Astrocyte of the hippocampus (primary cell): ENCODE measurements around the gene FGF10.

Source experiments
- DNase-seq: peaks from one replicate; pipeline ENCODE4 v3.0.0; 2011; ENCODE audit warnings: low read depth, low spot score

FGF10 gene

GRCh38 chr5:44257653-44258365, 131.4 kb downstream of the FGF10 start:
- no peak for DNase-seq

DNA sequence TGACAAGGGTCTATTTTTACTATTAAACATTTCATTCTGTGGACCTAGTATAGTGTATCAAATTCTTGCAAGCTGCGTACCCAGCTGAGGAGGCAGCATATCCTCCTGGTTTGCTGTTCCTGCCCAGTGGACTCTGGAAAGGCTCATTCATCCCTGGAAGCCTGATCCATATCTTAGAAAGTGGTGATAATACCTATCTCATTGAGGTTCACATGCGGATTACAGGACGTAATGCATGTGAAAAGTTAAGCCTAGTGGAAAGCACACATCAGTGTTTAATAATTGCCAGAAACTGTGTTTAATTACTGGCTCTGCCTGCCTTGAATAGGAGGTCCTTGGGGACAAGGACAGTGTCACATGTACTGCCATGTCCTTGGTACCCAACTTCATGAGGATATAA, 132.0 kb downstream of the FGF10 start:
- no peak for DNase-seq
